OCI-LY1 (cell line): Measurements from ENCODE around the gene FCN1.

Source experiments
- H2AFZ ChIP-seq: fragments of 200-600 bp; sonication (generic), shearing (Covaris generic); 2 replicates; pipeline ENCODE4 v1.6.0; 2014; ENCODE audit warnings: antibody characterized with exemption, mild to moderate bottlenecking, low read length
- H3F3A ChIP-seq: fragments of 200-600 bp; sonication (generic), shearing (Covaris generic); 2 replicates; pipeline ENCODE4 v1.6.0; 2014; ENCODE audit warnings: mild to moderate bottlenecking, antibody characterized with exemption, low read length, moderate library complexity; ENCODE audit not compliant: insufficient read depth
- H3K27ac ChIP-seq: fragments of 200-600 bp; sonication (generic); 2 replicates; pipeline ENCODE4 v1.5.1; 2014; ENCODE audit warnings: low read length, mixed run types, mild to moderate bottlenecking, low read depth; ENCODE audit not compliant: poor library complexity, severe bottlenecking
- H3K27me3 ChIP-seq: fragments of 200-600 bp; sonication (generic); 2 replicates; pipeline ENCODE4 v1.6.0; 2014; ENCODE audit warnings: antibody characterized with exemption, mild to moderate bottlenecking, low read length, moderate library complexity; ENCODE audit not compliant: insufficient read depth
- H3K36me3 ChIP-seq: fragments of 200-600 bp; sonication (generic); 2 replicates; pipeline ENCODE4 v1.6.1; 2014; ENCODE audit warnings: mild to moderate bottlenecking, antibody characterized with exemption, low read length, moderate library complexity, mixed read lengths; ENCODE audit not compliant: insufficient read depth
- H3K4me1 ChIP-seq: fragments of 200-600 bp; sonication (generic); 2 replicates; pipeline ENCODE4 v1.5.1; 2014; ENCODE audit warnings: mild to moderate bottlenecking, low read length, moderate library complexity; ENCODE audit not compliant: insufficient read depth, severe bottlenecking
- H3K4me2 ChIP-seq: fragments of 200-600 bp; sonication (generic), shearing (Covaris generic); 2 replicates; pipeline ENCODE4 v1.6.1; 2014; ENCODE audit warnings: low read length
- H3K4me3 ChIP-seq: fragments of 200-600 bp; sonication (generic); 2 replicates; pipeline ENCODE4 v1.5.1; 2014; ENCODE audit warnings: low read length, low read depth, mild to moderate bottlenecking, mixed read lengths; ENCODE audit not compliant: poor library complexity, severe bottlenecking
- H3K79me2 ChIP-seq: fragments of 200-600 bp; shearing (Covaris generic); 2 replicates; pipeline ENCODE4 v1.6.1; 2016; ENCODE audit warnings: mixed run types, low read length, mixed read lengths; ENCODE audit not compliant: insufficient read depth
- H3K9ac ChIP-seq: fragments of 200-600 bp; sonication (generic), shearing (Covaris generic); 2 replicates; pipeline ENCODE4 v1.6.1; 2014; ENCODE audit warnings: mild to moderate bottlenecking, low read length, mixed read lengths
- H3K9me2 ChIP-seq: fragments of 200-600 bp; sonication (generic), shearing (Covaris generic); 2 replicates; pipeline ENCODE4 v1.6.1; 2014; ENCODE audit warnings: low read depth, mild to moderate bottlenecking, low read length, mixed read lengths
- H3K9me3 ChIP-seq: fragments of 200-600 bp; shearing (Covaris generic); 2 replicates; pipeline ENCODE4 v1.6.1; 2014; ENCODE audit warnings: low read length, mixed read lengths
- H4K20me1 ChIP-seq: fragments of 200-600 bp; sonication (generic), shearing (Covaris generic); 2 replicates; pipeline ENCODE4 v1.6.0; 2016; ENCODE audit warnings: mild to moderate bottlenecking, low read length; ENCODE audit not compliant: insufficient read depth
- EZH2 ChIP-seq: fragments of 200-600 bp; sonication (generic), shearing (Covaris generic); IDR thresholded peaks from 2 replicates; pipeline ENCODE4 v1.8.0; 2017; ENCODE audit warnings: borderline replicate concordance, mixed run types, mild to moderate bottlenecking, antibody characterized with exemption, low read length, moderate library complexity, mixed read lengths
- TF ChIP-seq, protein P1 (sequence below): fragments of 200-600 bp; sonication (generic), shearing (Covaris generic); IDR thresholded peaks from 2 replicates; pipeline ENCODE4 v1.5.1; 2017; ENCODE audit warnings: mild to moderate bottlenecking, antibody characterized with exemption, low read length, moderate library complexity, mixed read lengths

Gene FCN1

DNA sequence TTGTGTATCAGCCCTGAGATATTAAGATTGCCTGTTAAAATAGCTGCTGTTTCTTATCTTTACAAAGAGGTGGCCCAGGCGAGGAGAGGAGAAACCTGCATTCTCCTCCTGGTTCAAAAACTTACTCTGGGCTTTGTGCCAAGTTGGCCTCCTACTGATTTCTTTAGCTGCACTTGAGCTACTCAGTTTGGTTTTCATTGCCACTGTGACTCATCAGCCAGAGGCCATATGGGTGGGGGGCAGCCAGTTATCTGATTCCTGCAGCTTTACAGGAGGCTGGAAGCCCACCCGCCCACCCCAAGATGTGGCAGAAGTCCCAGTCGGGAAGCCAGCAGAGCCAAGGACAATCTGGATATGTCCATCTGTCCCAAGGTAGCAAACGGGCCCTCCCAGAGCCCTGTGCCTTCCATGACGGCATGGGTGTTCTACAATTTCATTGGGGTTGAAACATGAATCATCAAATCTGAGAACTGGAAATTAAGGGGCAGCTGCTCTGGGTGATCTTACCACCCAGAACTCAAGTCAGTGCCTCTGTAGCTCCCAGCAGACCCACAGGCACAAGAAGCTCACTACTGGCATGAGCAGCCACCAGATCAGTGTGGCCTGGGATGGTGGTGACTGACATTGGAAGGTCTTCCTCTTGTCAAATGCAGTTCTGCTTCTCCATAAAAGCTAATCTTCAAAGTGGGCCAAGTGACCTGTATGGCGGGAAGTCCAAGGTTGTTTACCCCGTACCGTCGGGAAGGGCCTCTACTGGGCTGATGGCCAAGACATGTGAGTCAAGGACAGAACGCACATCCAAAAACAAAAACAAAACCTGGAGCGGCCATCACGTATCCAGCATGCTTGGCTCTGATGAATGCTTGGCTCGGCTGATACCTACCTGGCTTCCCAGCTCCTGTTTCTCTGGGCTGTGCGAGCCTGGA lies 21.5 kb downstream of the FCN1 start:
- Histone ChIP-seq H3F3A (no peaks in the 10 kb centered on the region), H3K27ac (no peak overlapping the region), H2AFZ (no peak overlapping the region), H3K9me3 (peaks cover 34% of the 10 kb centered on the region), H3K4me1 (no peaks in the 10 kb centered on the region), H4K20me1 (no peaks in the 10 kb centered on the region), H3K4me2 (no peak overlapping the region), H3K27me3 (peaks cover 23% of the 10 kb centered on the region; the same call in 1 of the 2 replicates), H3K9ac (no peak overlapping the region), H3K9me2 (no peaks in the 10 kb centered on the region), H3K36me3 (no peaks in the 10 kb centered on the region; the same call in 1 of the 2 replicates), H3K4me3 (no peak overlapping the region), H3K79me2 (no peaks in the 10 kb centered on the region)
- TF ChIP-seq, protein P1, sequence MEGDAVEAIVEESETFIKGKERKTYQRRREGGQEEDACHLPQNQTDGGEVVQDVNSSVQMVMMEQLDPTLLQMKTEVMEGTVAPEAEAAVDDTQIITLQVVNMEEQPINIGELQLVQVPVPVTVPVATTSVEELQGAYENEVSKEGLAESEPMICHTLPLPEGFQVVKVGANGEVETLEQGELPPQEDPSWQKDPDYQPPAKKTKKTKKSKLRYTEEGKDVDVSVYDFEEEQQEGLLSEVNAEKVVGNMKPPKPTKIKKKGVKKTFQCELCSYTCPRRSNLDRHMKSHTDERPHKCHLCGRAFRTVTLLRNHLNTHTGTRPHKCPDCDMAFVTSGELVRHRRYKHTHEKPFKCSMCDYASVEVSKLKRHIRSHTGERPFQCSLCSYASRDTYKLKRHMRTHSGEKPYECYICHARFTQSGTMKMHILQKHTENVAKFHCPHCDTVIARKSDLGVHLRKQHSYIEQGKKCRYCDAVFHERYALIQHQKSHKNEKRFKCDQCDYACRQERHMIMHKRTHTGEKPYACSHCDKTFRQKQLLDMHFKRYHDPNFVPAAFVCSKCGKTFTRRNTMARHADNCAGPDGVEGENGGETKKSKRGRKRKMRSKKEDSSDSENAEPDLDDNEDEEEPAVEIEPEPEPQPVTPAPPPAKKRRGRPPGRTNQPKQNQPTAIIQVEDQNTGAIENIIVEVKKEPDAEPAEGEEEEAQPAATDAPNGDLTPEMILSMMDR = no peak
- TF ChIP-seq EZH2 = no peak

DNA sequence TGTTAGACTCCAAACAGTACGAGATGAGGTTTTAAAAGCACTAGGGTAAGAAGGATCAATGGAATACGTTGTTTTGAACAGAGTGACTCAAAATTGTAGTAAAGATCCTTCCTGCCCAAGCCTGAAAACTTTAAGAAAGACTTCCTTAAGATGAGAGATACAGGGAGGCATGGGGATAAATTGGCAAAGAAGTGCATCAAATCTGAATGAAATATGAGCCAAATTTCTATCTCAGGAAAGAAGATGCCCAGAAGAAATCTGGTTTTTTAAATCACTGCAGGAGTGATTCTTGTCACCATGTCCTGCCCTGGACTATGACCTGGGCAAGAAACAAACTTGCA lies 22.2 kb downstream of the FCN1 start:
- Histone ChIP-seq H3K4me2 (no peak overlapping the region), H3K9ac (no peak overlapping the region), H3K27me3 (peaks cover 23% of the 10 kb centered on the region; the same call in 1 of the 2 replicates), H3F3A (no peaks in the 10 kb centered on the region), H3K9me2 (no peaks in the 10 kb centered on the region), H3K4me1 (peaks cover 3% of the 10 kb centered on the region), H3K27ac (no peak overlapping the region), H2AFZ (no peak overlapping the region), H3K79me2 (no peaks in the 10 kb centered on the region), H3K36me3 (no peaks in the 10 kb centered on the region; the same call in 1 of the 2 replicates), H4K20me1 (no peaks in the 10 kb centered on the region), H3K9me3 (peaks cover 34% of the 10 kb centered on the region), H3K4me3 (no peak overlapping the region)
- no peak for TF ChIP-seq EZH2
- TF ChIP-seq, protein P1 = no peak

DNA sequence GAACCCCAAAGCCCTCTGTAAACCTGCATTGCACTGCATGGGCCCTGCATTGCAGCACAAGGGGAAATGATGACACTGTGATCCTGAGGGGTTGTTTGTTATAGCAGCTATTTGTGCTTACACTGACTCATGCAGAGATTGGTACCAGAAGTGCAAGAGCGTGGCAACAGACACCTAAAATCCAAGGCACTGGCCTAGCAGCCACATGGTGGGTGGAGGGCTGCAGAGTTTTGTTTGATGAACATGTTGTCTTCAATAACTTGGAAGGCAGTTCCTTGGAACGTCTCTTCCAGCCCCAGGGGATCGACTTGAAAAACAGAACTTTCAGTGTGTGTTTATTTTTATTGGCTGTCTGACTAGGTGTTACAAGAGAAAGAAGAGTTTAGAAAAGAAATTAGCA lies 22.6 kb downstream of the FCN1 start:
- no peak overlapping the region for H3K4me3 ChIP-seq
- no peak overlapping the region for H3K9ac ChIP-seq
- H3K79me2 ChIP-seq = no peaks in the 10 kb centered on the region
- H3K36me3 ChIP-seq = no peaks in the 10 kb centered on the region; the same call in 1 of the 2 replicates
- peaks cover 7% of the 10 kb centered on the region for H3K4me1 ChIP-seq
- no peak overlapping the region for H3K27ac ChIP-seq
- peaks cover 23% of the 10 kb centered on the region; the same call in 1 of the 2 replicates for H3K27me3 ChIP-seq
- H4K20me1 ChIP-seq = no peaks in the 10 kb centered on the region
- H3K9me2 ChIP-seq = no peaks in the 10 kb centered on the region
- no peak overlapping the region for H2AFZ ChIP-seq
- H3K4me2 ChIP-seq = no peak overlapping the region
- H3F3A ChIP-seq = no peaks in the 10 kb centered on the region
- TF ChIP-seq EZH2 = no peak
- TF ChIP-seq, protein P1 = no peak
- peaks cover 34% of the 10 kb centered on the region for H3K9me3 ChIP-seq
